WTC11 (cell line): Measurements from ENCODE around the gene ZDHHC14. TPM values are rescaled to one million over a fixed set of nuclear protein-coding genes. Genes with fewer than 3 reads are reported as not detected.

Experiments
- ATAC-seq: fragments of 200-7000 bp; cut with Tn5 transposase; 2 replicates; pipeline ENCODE4 v1.10.0; 2021; ENCODE audit warnings: mild to moderate bottlenecking, moderate library complexity
- CTCF ChIA-PET: fragments of 300-600 bp; sonication (Branson Sonifier 250); formaldehyde crosslinking; loops from one replicate; lab custom pipeline; 2021; ENCODE audit warnings: antibody characterized with exemption; lab: Charles Lee
- POLR2A ChIA-PET: fragments of 350-600 bp; sonication (Branson Sonifier 250); formaldehyde crosslinking; loops from one replicate; lab custom pipeline; 2021; ENCODE audit warnings: antibody characterized with exemption; lab: Charles Lee
- DNase-seq: peaks from one replicate; pipeline ENCODE4 v3.0.0; 2021; ENCODE audit warnings: low spot score
- H3K27ac Mint-ChIP-seq: 2 replicates; pipeline ENCODE4 v1.8.0; 2021; ENCODE audit warnings: mixed read lengths
- H3K27me3 Mint-ChIP-seq: 2 replicates; pipeline ENCODE4 v1.8.0; 2021; ENCODE audit warnings: low read depth, mild to moderate bottlenecking, moderate library complexity, mixed read lengths
- H3K36me3 Mint-ChIP-seq: 2 replicates; pipeline ENCODE4 v1.8.0; 2021; ENCODE audit warnings: mixed read lengths
- H3K4me1 Mint-ChIP-seq: 2 replicates; pipeline ENCODE4 v1.8.0; 2022; ENCODE audit warnings: mixed read lengths
- H3K4me3 Mint-ChIP-seq: 2 replicates; pipeline ENCODE4 v1.8.0; 2021; ENCODE audit warnings: mild to moderate bottlenecking, moderate library complexity, mixed read lengths
- H3K9me3 Mint-ChIP-seq: 2 replicates; pipeline ENCODE4 v1.8.0; 2021; ENCODE audit warnings: mixed read lengths
- AR ChIP-seq: fragments of 250-450 bp; sonication (Bioruptor Pico); IDR thresholded peaks from 2 replicates; pipeline ENCODE4 v1.9.0; 2021; ENCODE audit warnings: mild to moderate bottlenecking
- ATF1 ChIP-seq: sonication (generic); formaldehyde crosslinking; IDR thresholded peaks from 2 replicates; pipeline ENCODE4 v1.8.1; 2023; ENCODE audit warnings: mild to moderate bottlenecking, moderate library complexity, missing genetic modification reagents
- CREB1 ChIP-seq: sonication (generic); formaldehyde crosslinking; IDR thresholded peaks from 2 replicates; pipeline ENCODE4 v1.8.0; 2023; ENCODE audit warnings: mild to moderate bottlenecking, missing genetic modification reagents
- ERG ChIP-seq: fragments of 250-450 bp; sonication (Bioruptor Pico); IDR thresholded peaks from 2 replicates; pipeline ENCODE4 v1.8.0; 2021; ENCODE audit warnings: mild to moderate bottlenecking
- KAT7 ChIP-seq: sonication (generic); formaldehyde crosslinking; IDR thresholded peaks from 2 replicates; pipeline ENCODE4 v1.8.1; 2023; ENCODE audit warnings: missing genetic modification reagents, mild to moderate bottlenecking, borderline replicate concordance
- NR2C2 ChIP-seq: sonication (generic); formaldehyde crosslinking; IDR thresholded peaks from 2 replicates; pipeline ENCODE4 v1.8.0; 2022; ENCODE audit warnings: mild to moderate bottlenecking, missing genetic modification reagents
- NR3C1 ChIP-seq: sonication (generic); formaldehyde crosslinking; conservative IDR thresholded peaks from 2 replicates; pipeline ENCODE4 v1.8.1; 2023; ENCODE audit warnings: low read depth, mild to moderate bottlenecking, missing genetic modification reagents
- ZNF232 ChIP-seq: sonication (generic); formaldehyde crosslinking; IDR thresholded peaks from 2 replicates; pipeline ENCODE4 v1.8.0; 2022; ENCODE audit warnings: mild to moderate bottlenecking, missing genetic modification reagents
- ZNF281 ChIP-seq: sonication (generic); formaldehyde crosslinking; IDR thresholded peaks from 2 replicates; pipeline ENCODE4 v1.8.0; 2023; ENCODE audit warnings: mild to moderate bottlenecking, missing genetic modification reagents
- ZNF396 ChIP-seq: fragments of 250-450 bp; sonication (Bioruptor Pico); IDR thresholded peaks from 2 replicates; pipeline ENCODE4 v1.8.0; 2021; ENCODE audit warnings: mild to moderate bottlenecking, moderate library complexity, borderline replicate concordance
- ZNF423 ChIP-seq: fragments of 250-450 bp; sonication (Bioruptor Pico); IDR thresholded peaks from 2 replicates; pipeline ENCODE4 v2.1.2; 2022; ENCODE audit warnings: mild to moderate bottlenecking, moderate library complexity
- ZNF671 ChIP-seq: fragments of 250-450 bp; sonication (Bioruptor Pico); IDR thresholded peaks from 2 replicates; pipeline ENCODE4 v1.8.0; 2021; ENCODE audit warnings: mild to moderate bottlenecking
- total RNA-seq: library from RNA; stranded (reverse); gene quantifications from 3 replicates; pipeline ENCODE4 v1.2.3, GENCODE V29; 2021
- TF ChIP-seq, protein P1 (sequence below): sonication (generic); formaldehyde crosslinking; IDR thresholded peaks from 2 replicates; pipeline ENCODE4 v1.8.1; 2023; ENCODE audit warnings: mild to moderate bottlenecking, missing genetic modification reagents, moderate library complexity
- TF ChIP-seq, protein P2 (sequence below): sonication (generic); formaldehyde crosslinking; IDR thresholded peaks from 2 replicates; pipeline ENCODE4 v1.8.1; 2022; ENCODE audit warnings: mild to moderate bottlenecking, moderate library complexity, missing genetic modification reagents
- TF ChIP-seq, protein P3 (sequence below): sonication (generic); formaldehyde crosslinking; conservative IDR thresholded peaks from 2 replicates; pipeline ENCODE4 v1.8.1; 2022; ENCODE audit warnings: mild to moderate bottlenecking, missing genetic modification reagents

ZDHHC14 gene
- total RNA-seq, 1 experiment from 2014 or later, result 6.6 TPM

DNA sequence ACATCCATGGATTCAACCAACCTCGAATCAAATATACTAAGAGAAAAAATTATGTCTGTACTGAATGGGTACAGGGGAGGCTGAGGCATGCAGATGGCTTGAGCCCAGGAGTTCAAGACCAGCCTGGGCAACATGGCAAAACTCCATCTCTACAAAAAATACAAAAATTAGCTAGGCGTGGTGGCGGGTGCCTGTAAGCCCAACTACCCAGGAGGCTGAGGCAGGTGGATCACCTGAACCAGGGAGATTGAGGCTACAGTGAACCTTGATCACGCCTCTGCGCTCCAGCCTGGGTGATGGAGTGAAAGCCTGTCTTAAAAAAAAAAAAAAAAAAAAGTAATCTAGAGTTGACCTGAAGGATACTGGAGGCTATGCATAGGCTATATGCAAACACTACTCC, 223.0 kb downstream of the ZDHHC14 start:
- no peak for ATAC-seq
- Mint-ChIP-seq H3K4me3 (no peak overlapping the region), H3K27ac (no peak overlapping the region; the same call in 1 of the 2 replicates), H3K9me3 (no peaks in the 10 kb centered on the region), H3K27me3 (peaks cover 4% of the 10 kb centered on the region; the same call in 1 of the 2 replicates), H3K36me3 (peaks cover 7% of the 10 kb centered on the region; the same call in 1 of the 2 replicates), H3K4me1 (peaks cover 38% of the 10 kb centered on the region)
- CTCF ChIA-PET, result no interaction called here
- POLR2A ChIA-PET, result no interaction called here
- DNase-seq, result no peak
- TF ChIP-seq ZNF232 (CRISPR knock-in tag) (no peak), NR3C1 (CRISPR knock-in tag) (no peak)
- TF ChIP-seq, protein P1, sequence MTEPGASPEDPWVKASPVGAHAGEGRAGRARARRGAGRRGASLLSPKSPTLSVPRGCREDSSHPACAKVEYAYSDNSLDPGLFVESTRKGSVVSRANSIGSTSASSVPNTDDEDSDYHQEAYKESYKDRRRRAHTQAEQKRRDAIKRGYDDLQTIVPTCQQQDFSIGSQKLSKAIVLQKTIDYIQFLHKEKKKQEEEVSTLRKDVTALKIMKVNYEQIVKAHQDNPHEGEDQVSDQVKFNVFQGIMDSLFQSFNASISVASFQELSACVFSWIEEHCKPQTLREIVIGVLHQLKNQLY (CRISPR knock-in tag), result no peak
- TF ChIP-seq, protein P2, sequence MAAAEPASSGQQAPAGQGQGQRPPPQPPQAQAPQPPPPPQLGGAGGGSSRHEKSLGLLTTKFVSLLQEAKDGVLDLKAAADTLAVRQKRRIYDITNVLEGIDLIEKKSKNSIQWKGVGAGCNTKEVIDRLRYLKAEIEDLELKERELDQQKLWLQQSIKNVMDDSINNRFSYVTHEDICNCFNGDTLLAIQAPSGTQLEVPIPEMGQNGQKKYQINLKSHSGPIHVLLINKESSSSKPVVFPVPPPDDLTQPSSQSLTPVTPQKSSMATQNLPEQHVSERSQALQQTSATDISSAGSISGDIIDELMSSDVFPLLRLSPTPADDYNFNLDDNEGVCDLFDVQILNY (CRISPR knock-in tag), result no peak

DNA sequence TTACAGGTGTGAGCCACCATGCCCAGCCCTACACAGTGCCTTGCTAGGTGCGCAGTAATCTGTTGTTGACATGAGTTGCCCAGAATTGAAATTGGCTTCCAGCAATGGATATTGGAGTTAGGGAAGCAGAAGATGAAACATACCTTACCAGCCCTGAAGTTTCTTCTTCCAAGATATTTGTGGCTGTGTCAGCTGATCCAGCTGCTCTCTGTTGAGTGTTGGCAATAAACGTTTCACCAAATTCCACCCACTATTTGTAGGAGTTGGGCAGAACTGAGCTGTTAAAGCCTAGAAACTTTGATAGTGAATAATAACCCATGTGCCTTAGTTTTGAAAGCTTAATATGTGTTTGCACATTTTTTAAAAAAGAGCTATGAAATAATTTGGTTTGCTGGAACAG, 223.8 kb downstream of the ZDHHC14 start:
- Mint-ChIP-seq H3K4me1 (peaks cover 44% of the 10 kb centered on the region), H3K9me3 (no peaks in the 10 kb centered on the region), H3K27me3 (peaks cover 8% of the 10 kb centered on the region), H3K27ac (no peak overlapping the region), H3K36me3 (peaks cover 9% of the 10 kb centered on the region), H3K4me3 (no peak overlapping the region)
- ATAC-seq (no peak), DNase-seq (no peak)
- ChIA-PET CTCF (no interaction called here), POLR2A (no interaction called here)
- TF ChIP-seq AR (CRISPR knock-in tag) (no peak), CREB1 (no peak), ZNF281 (CRISPR knock-in tag) (no peak), ZNF396 (CRISPR knock-in tag) (no peak), ZNF671 (CRISPR knock-in tag) (no peak), ZNF423 (no peak), KAT7 (CRISPR knock-in tag) (no peak), ERG (CRISPR knock-in tag) (no peak), ATF1 (CRISPR knock-in tag) (no peak), NR2C2 (no peak)
- TF ChIP-seq, protein P3, sequence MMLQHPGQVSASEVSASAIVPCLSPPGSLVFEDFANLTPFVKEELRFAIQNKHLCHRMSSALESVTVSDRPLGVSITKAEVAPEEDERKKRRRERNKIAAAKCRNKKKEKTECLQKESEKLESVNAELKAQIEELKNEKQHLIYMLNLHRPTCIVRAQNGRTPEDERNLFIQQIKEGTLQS (CRISPR knock-in tag), result no peak
- TF ChIP-seq, protein P2 (CRISPR knock-in tag), result no peak
